Caco-2 (cell line): ENCODE measurements around the gene AQP12A. TPM values are rescaled to one million over a fixed set of nuclear protein-coding genes. Genes with fewer than 3 reads are reported as not detected.

ENCODE experiments used
- BruUV-seq: library from RNA; stranded (reverse); fragments of 400-500 nt; replicated peaks from 2 replicates; lab custom pipeline; 2021; lab: Mats Ljungman, UMichigan
- CTCF ChIA-PET: fragments of 300-600 bp; sonication (Branson Sonifier 250); formaldehyde crosslinking; loops from one replicate; lab custom pipeline; 2022; ENCODE audit warnings: antibody characterized with exemption; lab: Charles Lee
- POLR2A ChIA-PET: fragments of 300-600 bp; sonication (Branson Sonifier 250); formaldehyde crosslinking; loops from one replicate; lab custom pipeline; 2022; ENCODE audit warnings: antibody characterized with exemption; lab: Charles Lee
- DNase-seq, 2 experiments: peaks; one replicate each; pipeline versions ENCODE4 v3.0.0 to v3.0.0-alpha.2; 2020 to 2022
- H3K27me3 ChIP-seq: replicated peaks from 2 replicates; pipeline ENCODE4 v1.6.0; 2011; ENCODE audit warnings: low read length; ENCODE audit not compliant: control insufficient read depth, insufficient read depth
- H3K36me3 ChIP-seq: 2 replicates; pipeline ENCODE4 v1.5.1; 2011; ENCODE audit warnings: low read length; ENCODE audit not compliant: control insufficient read depth, insufficient read depth
- H3K4me1 ChIP-seq: fragments of 250-450 bp; sonication (Bioruptor Pico); 2 replicates; pipeline ENCODE4 v1.5.1; 2020; ENCODE audit warnings: mild to moderate bottlenecking
- H3K4me3 ChIP-seq: 2 replicates; pipeline ENCODE4 v1.5.1; 2011; ENCODE audit warnings: low read depth, mild to moderate bottlenecking, control low read depth, low read length
- H3K9me3 ChIP-seq: fragments of 250-450 bp; sonication (Bioruptor Pico); 2 replicates; pipeline ENCODE4 v1.5.1; 2020; ENCODE audit warnings: mild to moderate bottlenecking, moderate library complexity
- H3K27ac Mint-ChIP-seq: one replicate; pipeline ENCODE4 v1.8.0; 2022; ENCODE audit warnings: mixed read lengths; ENCODE audit not compliant: unreplicated experiment
- H3K27me3 Mint-ChIP-seq: one replicate; pipeline ENCODE4 v1.8.0; 2022; ENCODE audit warnings: mixed read lengths; ENCODE audit not compliant: insufficient read depth, unreplicated experiment
- H3K36me3 Mint-ChIP-seq: one replicate; pipeline ENCODE4 v1.8.0; 2022; ENCODE audit warnings: mild to moderate bottlenecking, mixed read lengths; ENCODE audit not compliant: insufficient read depth, unreplicated experiment
- H3K4me1 Mint-ChIP-seq: one replicate; pipeline ENCODE4 v1.8.0; 2022; ENCODE audit warnings: low read depth, mixed read lengths; ENCODE audit not compliant: unreplicated experiment
- H3K4me3 Mint-ChIP-seq: one replicate; pipeline ENCODE4 v1.8.0; 2022; ENCODE audit warnings: mild to moderate bottlenecking, moderate library complexity, mixed read lengths; ENCODE audit not compliant: unreplicated experiment
- H3K9me3 Mint-ChIP-seq: one replicate; pipeline ENCODE4 v1.8.0; 2022; ENCODE audit warnings: mixed read lengths; ENCODE audit not compliant: unreplicated experiment
- CTCF ChIP-seq, 2 experiments: fragments of 200-600 bp in 1 of 2; IDR thresholded peaks; 1 replicate in 1 of 2; 2 replicates in 1 of 2; pipeline versions ENCODE4 v1.5.1 to v1.8.0; 2011 to 2022; ENCODE audit warnings: antibody characterized with exemption in 1 of 2, control low read depth in 1 of 2, inconsistent platforms in 1 of 2, low read depth in 1 of 2, low read length in 1 of 2, mild to moderate bottlenecking in 1 of 2, moderate library complexity in 1 of 2; ENCODE audit not compliant: insufficient read depth in 1 of 2, severe bottlenecking in 1 of 2, unreplicated experiment in 1 of 2
- intact Hi-C: fragments of 100-400 bp; cut with micrococcal nuclease; formaldehyde crosslinking; loops from one replicate; pipeline ENCODE4 v1.10.0; 2022; ENCODE audit not compliant: unreplicated experiment
- total RNA-seq: library from RNA; stranded (reverse); gene quantifications from 2 replicates; pipeline ENCODE4 v1.2.3, GENCODE V29; 2022

The AQP12A gene
- total RNA-seq, 1 experiment from 2014 or later, result not detected

- Mint-ChIP-seq H3K27ac (no peak overlapping the region), H3K4me3 (no peak overlapping the region), H3K9me3 (no peaks in the 10 kb centered on the region), H3K4me1 (no peaks in the 10 kb centered on the region), H3K27me3 (peaks cover 3% of the 10 kb centered on the region), H3K36me3 (no peaks in the 10 kb centered on the region)
- no peak overlapping the region for H3K4me3 ChIP-seq
- no peaks in the 10 kb centered on the region for H3K27me3 ChIP-seq
- intact Hi-C loops, result no loop called here
- TF ChIP-seq CTCF (IDR thresholded peaks at IDR 0.05; ENCODE audit: insufficient read depth in 1 of 2, low read depth in 1 of 2, low read length in 1 of 2, severe bottlenecking in 1 of 2, unreplicated experiment in 1 of 2), result no peak
- ChIA-PET CTCF (no interaction called here), POLR2A (no interaction called here)
- no peak for DNase-seq
- H3K4me1 ChIP-seq, result no peaks in the 10 kb centered on the region
- no TSS peak for BruUV-seq
- H3K9me3 ChIP-seq, result no peaks in the 10 kb centered on the region
- no peaks in the 10 kb centered on the region for H3K36me3 ChIP-seq
These were observed 26.3 kb downstream of the AQP12A start for GRCh38 chr2:240717681-240718581.

- Mint-ChIP-seq H3K9me3 (no peaks in the 10 kb centered on the region), H3K27me3 (peaks cover 3% of the 10 kb centered on the region), H3K4me3 (no peak overlapping the region), H3K27ac (no peak overlapping the region), H3K4me1 (no peaks in the 10 kb centered on the region), H3K36me3 (no peaks in the 10 kb centered on the region)
- no peaks in the 10 kb centered on the region for H3K4me1 ChIP-seq
- intact Hi-C loops, result no loop called here
- no peaks in the 10 kb centered on the region for H3K27me3 ChIP-seq
- no peaks in the 10 kb centered on the region for H3K9me3 ChIP-seq
- H3K36me3 ChIP-seq, result no peaks in the 10 kb centered on the region
- CTCF ChIA-PET, result no interaction called here
- POLR2A ChIA-PET, result no interaction called here
- no peak for TF ChIP-seq CTCF (IDR thresholded peaks at IDR 0.05; ENCODE audit: insufficient read depth in 1 of 2, low read depth in 1 of 2, low read length in 1 of 2, severe bottlenecking in 1 of 2, unreplicated experiment in 1 of 2)
- DNase-seq, result no peak
- no peak overlapping the region for H3K4me3 ChIP-seq
- no TSS peak for BruUV-seq
These were observed 27.3 kb downstream of the AQP12A start for GRCh38 chr2:240718896-240719490.

GRCh38 chr2:240719676-240720545 is 28.2 kb downstream of the AQP12A start:
- Mint-ChIP-seq H3K27me3 (peaks cover 3% of the 10 kb centered on the region), H3K4me1 (no peaks in the 10 kb centered on the region), H3K36me3 (no peaks in the 10 kb centered on the region), H3K27ac (no peak overlapping the region), H3K9me3 (no peaks in the 10 kb centered on the region), H3K4me3 (no peak overlapping the region)
- no peaks in the 10 kb centered on the region for H3K27me3 ChIP-seq
- no peaks in the 10 kb centered on the region for H3K36me3 ChIP-seq
- intact Hi-C loops, result no loop called here
- no peak overlapping the region for H3K4me3 ChIP-seq
- POLR2A ChIA-PET, result no interaction called here
- H3K4me1 ChIP-seq, result no peaks in the 10 kb centered on the region
- CTCF ChIA-PET, result no interaction called here
- H3K9me3 ChIP-seq, result no peaks in the 10 kb centered on the region
- no TSS peak for BruUV-seq
- no peak for TF ChIP-seq CTCF (IDR thresholded peaks at IDR 0.05; ENCODE audit: insufficient read depth in 1 of 2, low read depth in 1 of 2, low read length in 1 of 2, severe bottlenecking in 1 of 2, unreplicated experiment in 1 of 2)
- no peak for DNase-seq
